ENCODE measurements around the gene RANBP3.
"Not testable (repeated sequence)": the region's sequence is repeated elsewhere in the genome, so short reads cannot be mapped to it uniquely, and the experiment has no call there.

Gene RANBP3

GRCh38 chr19:6010107-6010506 is 32.2 kb upstream of the RANBP3 start:
- DNase-seq, result no peak
- intact Hi-C loops (cut with DNase I), result no loop called here

DNA sequence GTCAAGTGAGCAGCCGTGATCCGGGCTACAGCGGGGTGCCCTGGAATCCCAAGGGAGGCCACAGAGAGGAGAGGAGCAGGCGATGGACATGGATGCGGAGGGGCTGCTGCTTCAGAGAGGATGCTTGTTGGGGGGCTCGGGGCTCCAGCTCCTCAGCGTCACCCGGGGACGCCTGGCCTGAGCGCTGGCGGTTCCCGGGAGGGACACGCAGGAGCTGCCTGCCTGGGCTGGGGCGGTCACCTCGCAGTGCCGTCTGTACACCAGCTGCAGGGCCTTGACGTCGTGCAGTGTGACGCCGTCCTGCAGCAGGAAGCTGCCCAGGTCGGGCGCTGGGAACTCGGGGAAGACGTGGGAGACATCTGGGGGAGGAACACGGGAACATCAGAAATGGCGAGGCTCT is 29.9 kb upstream of the RANBP3 start:
- no peak for DNase-seq
- intact Hi-C loops (cut with DNase I), result no loop called here

DNA sequence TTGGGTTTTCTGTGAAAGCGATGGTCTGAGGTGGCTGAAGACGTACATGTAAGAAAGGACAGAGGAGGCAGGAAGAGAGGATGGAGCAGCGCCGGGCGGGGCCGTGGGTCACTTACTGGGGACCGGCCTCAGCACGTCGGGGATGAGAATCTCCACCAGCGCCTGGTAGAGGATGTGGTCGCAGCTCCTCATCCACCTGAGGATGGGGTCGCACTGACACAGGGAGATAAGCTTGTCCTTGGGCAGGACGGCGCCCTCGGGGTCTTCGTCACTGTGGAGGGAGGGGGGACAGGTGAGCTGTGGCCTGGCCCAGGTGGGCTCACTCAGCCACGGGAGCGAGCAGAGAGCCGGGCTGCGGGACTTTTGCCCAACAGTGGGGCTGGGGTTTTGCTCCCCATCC is 29.0 kb upstream of the RANBP3 start:
- no peak for DNase-seq
- intact Hi-C loops (cut with DNase I), result no loop called here

- not testable (repeated sequence) for DNase-seq
These were observed 28.1 kb upstream of the RANBP3 start for GRCh38 chr19:6006070-6006446.

DNA sequence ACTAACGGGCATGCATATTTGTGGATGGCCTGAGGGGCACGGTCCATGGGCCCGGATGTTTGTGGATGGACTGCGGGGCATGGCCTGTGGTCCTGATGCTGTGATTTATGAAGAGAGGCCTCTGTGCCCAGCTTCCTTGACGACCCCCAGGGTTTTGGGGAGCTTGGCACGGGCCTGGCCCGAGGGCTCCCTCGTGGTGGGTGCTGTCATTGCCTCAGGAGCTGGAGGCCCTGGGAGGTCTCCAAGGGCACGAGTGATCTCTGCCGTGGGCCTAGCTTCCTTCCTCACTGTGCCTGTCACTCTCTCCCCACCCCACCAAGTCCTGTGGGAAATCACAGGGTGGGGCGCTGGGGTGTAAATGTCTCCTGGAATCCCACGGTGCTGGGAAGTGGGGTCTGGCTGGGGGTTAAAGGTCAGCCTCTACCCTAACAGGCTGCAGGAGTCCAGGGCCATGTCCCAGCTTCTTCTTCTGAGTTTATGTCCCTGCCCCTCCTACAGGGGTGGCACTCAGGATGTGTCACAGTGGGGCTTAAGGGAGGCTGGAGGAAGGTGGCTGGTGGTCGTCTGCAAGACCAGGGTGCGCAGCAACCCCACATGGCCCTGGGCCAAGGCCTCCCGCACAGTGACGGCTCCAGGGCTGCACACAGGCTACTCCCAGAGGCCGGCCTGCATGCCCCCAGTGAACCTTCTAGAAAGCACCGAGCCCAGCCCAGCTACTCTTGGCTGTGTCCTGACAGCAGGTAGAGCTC is 27.6 kb upstream of the RANBP3 start:
- intact Hi-C loops (cut with DNase I), result no loop called here
- DNase-seq, result no peak

More at GRCh38 chr19:6006070-6006446, 28.1 kb upstream of the RANBP3 start:
- intact Hi-C loops (cut with DNase I), result not testable (repeated sequence)

- intact Hi-C loops (cut with DNase I), result no loop called here
- no peak for DNase-seq
These were observed 26.0 kb upstream of the RANBP3 start for GRCh38 chr19:6003976-6004375.

DNA sequence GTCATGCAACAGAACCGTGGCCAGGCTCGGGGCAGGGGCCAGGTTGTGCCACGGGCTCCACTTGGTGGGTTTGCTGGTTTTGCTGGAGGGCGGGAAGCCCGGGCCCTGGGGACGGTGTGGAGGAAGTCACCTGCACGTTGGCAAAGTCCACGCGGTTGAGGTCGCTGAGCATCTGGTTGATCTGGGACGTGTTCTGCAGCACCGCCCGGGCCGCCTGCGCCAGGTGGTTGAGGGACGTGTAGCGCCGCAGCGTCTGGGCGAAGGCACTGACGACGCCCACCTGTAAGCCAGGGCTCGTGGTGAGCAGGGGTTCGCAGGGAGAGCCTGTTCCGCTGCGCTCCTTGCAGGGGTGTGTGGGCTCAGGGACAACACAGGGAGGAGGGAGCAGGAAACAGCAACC is 24.7 kb upstream of the RANBP3 start:
- intact Hi-C loops (cut with DNase I), result no loop called here
- no peak for DNase-seq

GRCh38 chr19:6000228-6000847 is 22.4 kb upstream of the RANBP3 start:
- DNase-seq, result no peak
- intact Hi-C loops (cut with DNase I), result no loop called here

DNA sequence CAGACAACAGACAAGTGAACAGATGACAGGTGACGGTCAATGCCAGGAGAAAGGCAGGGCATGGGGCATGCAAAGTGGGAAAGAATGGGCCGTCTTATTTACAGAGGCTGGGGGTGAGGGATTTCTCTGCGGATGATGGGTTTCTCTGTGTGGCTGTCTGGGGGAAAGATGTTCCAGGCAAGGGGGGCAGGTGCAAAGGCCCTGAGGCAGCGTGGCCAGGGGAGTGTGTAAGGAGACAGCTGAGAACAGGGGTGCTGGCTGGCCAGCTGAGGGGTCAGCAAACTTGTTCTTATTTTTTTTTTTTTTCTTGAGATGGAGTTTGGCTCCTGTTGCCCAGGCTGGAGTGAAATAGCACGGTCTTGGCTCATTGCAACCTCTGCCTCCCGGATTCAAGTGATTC is 21.8 kb upstream of the RANBP3 start:
- intact Hi-C loops (cut with DNase I), result no loop called here

DNA sequence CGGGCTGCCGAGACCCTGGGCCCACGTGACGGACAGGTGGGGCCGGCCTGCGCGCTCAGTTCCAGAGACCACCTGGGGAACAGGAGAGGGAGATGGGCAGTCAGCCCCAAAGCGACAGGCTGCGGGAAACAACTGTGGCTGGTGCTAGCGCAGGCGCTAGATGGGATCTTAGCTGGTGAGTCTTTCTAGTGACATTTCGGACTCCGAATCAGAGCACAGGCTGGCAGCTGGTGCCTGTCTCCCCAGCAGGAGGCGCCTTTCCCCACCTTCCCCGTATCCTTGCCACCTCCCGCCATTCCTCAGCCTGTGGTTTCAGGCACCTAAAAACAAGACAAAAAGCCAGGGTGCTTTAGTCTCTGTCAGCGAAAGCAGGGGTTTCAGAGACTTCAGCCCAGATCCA is 19.4 kb upstream of the RANBP3 start:
- intact Hi-C loops (cut with DNase I), result no loop called here
- DNase-seq, result no peak

More for the DNA sequence above, 21.8 kb upstream of the RANBP3 start:
- no peak for DNase-seq

DNA sequence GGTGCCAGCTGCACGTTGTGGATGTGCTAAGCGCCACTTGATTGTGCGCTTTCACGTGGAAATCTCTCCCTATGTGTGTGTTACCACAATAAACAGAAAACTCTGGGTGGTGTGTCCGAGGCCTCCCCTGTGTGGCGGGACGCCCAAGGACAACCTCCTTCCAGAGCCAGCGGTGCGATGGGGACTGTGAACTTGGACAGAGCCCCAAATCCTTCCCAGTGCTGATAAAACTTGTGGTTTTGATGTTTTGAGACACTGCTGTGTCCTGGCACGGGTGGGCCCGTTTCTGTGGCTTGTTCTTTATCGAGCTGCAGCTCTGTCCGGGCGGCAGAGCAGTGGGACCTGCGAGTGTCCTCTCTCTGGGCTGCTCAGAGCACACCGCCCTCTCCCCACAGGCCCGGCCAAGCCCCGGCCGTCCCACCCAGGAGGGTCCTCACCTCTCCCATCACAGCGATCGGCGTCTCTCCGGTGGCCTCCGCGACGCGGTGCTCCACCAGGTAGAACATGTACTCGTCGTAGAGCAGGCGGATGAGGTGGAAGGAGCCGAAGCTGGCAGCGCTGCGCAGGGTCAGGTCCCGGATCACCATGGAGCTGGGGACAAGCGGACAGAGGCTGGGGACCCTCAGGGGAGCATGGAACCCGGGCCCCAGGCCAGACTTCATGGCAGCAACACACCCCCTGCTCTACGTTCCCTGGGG is 18.8 kb upstream of the RANBP3 start:
- intact Hi-C loops (cut with DNase I), result no loop called here
- no peak for DNase-seq

DNA sequence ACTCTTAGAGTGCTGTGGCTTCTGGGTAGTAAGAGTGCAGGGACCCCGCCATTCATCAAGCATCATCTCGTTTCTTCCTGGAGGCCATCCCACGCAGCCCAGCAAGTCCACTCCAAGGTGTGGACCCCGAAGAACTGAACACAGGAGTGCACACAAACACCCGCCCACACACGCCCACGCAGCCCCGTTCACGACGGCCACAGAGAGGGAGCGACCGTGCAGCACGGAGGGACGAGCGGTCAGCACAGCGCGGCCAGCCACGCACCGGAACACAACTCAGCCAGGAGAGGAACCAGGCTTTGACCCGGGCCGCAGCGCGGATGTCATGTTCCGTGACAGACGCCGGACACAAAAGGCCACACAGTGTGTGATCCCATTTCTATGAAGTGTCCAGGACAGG is 18.2 kb upstream of the RANBP3 start:
- intact Hi-C loops (cut with DNase I), result no loop called here
- no peak for DNase-seq

DNA sequence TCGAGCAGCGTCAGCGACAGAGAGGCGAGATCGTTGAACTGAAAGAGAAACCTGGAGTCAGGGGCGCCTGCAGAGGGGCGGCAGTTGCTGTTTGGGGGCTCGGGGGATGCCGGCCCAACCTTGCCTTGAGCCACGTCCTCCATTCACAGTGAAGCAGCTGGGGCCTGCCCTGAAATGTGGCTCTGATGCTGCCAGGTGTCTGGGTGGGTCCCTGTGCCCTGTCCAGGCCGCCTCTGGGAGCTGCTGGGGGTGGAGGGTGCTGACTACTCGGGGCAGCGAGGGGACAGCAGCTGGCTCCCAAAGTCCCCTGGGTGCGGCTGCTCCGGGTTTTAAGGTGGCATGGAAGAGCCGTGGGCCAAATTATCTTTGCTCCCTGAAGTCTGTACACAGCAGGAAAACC is 17.7 kb upstream of the RANBP3 start:
- DNase-seq, result no peak
- intact Hi-C loops (cut with DNase I), result no loop called here

DNA sequence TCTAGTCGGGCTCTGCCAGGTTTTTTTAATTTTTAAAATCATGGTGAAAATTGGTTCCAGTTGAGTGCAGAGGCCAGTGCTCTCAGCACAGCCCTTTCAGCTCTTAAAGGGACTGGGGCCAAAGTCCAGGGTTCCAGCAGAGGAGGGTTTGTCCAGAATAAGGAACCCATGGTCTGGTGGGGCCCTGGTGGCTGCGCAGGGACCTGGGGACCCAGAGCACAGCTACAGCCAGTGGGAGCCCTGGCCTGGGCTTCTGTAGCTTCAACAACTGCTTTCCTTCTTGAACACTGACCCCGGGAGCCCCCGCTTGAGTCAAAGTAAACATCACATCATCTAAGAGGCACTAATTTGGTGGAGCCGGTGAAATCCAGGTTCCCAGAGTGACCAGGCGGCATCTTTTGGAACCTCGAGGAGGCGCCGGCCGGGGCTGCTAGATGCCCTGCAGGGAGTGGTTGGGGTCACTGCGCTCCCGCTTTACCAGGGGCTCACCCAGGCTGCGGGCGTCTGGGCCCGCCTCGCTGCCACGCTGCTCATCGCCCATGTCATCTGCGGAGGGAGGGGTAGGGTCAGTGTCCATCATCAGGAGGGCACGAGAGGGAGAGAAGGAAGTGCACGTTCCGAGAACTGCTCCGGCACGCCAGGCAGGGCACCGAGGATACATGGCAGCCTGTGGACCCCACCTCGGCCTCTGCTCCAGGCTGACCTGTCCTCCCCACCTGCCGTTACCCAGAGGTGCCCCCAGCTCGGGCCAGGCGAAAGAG is 16.6 kb upstream of the RANBP3 start:
- intact Hi-C loops (cut with DNase I), result no loop called here
- no peak for DNase-seq

DNA sequence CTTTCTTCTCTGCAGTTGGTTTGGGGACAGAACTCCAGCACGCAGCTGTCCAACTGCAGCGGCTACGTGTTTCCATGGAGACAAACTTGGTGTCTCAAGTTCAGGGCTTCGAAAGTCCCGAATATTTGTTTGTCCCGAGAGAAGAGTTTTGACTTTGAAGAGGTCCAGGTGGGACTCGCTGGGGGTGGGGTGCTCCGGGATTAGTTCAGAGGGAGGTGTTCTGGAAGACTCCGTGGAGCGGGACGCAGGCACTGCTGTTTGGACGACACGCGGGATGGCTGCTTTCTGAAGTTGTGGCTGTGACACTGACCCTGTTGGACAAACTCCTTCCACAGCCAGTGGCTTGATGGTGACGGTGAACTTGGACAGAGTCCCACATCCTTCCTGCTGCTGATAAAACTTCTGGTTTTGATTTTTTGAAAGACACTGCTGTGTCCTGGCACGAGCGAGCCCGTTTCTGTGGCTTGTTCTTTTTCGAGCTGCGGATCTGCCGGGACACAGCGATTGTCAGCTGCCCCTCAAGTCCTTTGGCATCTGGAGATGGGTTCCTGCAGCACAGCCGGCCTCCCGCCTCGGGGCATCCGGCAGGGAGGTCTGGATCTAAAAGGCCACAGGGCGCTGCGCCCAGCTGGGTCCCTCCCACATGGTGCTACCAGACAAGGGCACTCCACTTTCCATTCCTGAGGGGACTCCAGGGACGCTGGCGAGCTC is 15.9 kb upstream of the RANBP3 start:
- no peak for DNase-seq
- intact Hi-C loops (cut with DNase I), result no loop called here

DNA sequence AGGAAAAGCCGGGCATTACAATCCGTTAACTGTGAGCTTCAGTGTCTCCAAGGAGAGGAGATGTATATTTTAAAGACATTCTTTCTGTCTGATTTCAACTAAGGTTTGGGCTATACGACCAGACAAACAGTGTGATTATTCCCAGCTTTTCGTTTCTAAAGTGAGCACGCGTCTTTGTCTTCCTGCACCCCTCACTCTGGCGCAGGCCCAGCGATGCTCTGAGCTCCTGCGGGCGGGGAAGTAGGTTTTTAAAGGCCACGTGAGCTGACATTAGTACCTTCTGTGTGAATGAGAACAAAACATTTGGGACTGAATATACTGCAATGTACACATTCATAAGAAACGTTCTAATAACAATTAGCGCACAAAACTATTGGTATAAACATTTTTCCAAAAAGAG is 15.3 kb upstream of the RANBP3 start:
- DNase-seq, result no peak
- intact Hi-C loops (cut with DNase I), result no loop called here

DNA sequence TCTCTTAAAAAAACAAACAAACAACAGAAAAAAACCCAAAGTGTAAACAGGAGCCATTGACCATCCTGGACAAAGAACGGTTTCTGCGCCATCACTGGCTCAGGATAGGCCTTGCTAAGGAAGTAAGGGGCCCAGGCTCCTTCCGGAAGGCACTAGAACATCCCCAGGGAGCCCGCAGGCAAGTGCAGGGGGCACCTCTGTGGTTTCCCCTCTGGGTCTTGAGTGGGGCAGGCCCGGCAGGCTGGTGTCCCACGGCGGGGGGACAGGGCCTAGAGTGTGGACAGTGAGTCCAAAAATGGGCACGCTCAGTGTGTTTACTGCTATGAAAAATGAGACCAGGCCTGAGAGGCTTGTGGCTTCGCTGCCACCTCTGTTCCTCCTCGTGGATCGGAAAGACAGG is 14.8 kb upstream of the RANBP3 start:
- intact Hi-C loops (cut with DNase I), result no loop called here
- DNase-seq, result no peak

DNA sequence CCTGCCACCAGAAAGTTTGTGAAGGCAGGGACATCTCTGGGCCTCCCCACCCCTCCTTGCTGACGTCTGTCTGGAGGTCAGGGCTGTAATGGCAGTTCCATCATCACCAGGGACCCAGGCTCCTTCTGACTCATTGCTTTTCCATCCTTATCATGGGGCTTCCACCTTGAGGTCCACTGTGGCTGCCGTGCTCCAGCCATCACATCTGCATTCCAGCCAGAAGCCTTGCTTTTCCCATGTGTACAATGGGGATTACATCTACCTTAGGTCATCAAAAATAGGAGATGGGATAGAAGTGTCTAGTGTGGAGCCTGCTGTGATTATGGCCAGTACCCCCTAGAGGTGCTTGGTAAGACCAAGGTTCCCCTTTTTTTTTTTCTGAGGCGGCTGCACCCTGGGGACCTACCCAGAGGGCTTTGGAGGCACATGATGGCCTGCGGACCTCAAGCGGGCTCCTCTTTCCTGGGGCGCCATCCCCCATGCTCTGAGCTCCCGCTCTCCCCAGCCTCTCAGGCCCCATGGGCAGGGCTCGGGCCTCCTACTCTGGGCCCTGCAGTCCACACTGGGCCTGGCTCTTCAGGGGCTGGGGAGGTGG is 13.4 kb upstream of the RANBP3 start:
- DNase-seq, result no peak
- intact Hi-C loops (cut with DNase I), result no loop called here

DNA sequence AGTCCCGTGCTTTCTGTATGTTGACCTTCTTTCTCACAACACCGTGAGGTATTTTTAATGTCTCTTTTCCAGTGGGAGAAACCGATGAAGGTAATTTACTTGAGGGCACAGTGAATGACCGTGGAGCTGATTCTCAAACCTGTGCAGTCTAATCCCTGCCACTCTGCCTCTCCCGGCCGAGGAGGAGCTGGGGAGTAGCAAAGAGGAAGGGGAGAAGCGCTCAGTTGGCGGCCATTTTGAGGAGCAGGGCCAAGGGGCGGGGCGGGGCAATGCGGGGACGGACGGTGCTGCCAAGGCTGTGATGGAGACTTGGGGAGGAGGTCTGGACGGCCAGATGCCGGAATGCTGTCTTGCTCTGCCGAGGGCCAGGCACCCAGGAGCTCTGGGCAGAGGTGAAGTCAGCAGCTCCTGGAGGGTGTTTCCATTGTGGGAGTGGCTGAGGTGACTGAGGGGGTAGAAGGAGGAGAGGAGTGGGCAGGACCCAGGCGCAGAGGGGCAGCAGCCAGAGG is 12.4 kb upstream of the RANBP3 start:
- intact Hi-C loops (cut with DNase I), result no loop called here
- DNase-seq, result no peak

All from head of caudate nucleus (tissue), 42 donors.